GM21360 (cell line): Measurements from ENCODE around the gene OBSL1.
A peak's percentile ranks its signal among the peaks of the same experiment; 100 is the strongest.

ENCODE experiments used
- ATAC-seq: cut with Tn5 transposase; IDR thresholded peaks from one replicate; pipeline ENCODE4 v1.9.1; 2021; ENCODE audit warnings: mild to moderate bottlenecking, moderate library complexity; ENCODE audit not compliant: unreplicated experiment

Gene OBSL1

DNA sequence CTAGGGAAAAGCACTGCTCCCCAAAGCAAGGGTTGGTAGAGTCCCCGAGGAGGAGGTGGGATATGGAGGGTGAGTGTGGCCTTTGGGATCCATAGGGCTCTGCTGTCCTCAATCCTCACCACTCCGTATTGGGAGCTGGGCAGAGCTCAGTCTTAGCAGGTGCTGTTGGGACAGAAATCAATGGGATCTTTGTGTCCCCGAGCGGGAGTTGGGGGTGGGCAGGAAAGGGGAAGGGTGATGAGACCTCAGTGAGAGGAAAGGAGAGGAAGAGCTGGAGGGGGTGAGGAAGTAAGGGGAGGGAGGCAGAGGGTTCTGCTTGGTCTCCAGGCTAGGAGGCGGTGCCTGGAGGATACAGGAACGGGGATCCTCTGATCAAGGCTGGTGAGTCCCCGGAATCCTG is 54.5 kb downstream of the OBSL1 start:
- no peak for ATAC-seq

DNA sequence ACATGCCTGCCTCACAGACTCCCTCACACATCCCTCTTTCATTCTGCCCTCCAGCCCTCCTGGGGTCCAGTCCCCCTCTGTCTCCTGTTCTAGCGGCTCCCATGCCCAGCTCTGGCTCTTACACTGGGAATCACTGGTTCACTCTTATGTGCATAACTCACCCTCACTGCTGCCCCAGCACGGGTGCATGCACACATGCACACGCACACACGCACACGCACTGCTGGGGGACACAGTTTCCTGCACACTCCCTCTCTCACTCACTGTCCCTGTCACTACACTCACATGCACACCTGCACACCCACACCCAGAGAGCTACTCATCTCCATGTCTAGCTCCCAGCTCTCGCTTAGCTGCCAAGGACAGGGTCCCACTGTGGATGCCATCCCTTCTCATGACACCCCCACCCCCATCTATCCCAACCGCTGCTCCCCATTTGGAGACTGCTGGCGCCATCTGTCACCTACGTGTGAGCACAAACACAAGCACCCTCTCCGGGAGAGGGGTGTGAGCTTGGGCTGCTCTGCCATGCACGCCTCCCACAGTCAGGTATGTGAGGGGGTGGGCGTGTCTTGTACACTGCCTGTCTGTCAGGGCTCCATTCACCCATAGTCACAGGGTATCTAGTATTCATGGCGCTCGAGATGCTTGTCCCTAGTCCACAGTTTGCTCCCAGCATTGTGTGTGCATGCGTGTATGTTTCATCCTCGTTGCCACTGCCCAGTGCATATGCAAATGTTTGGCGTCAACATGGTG is 55.3 kb downstream of the OBSL1 start:
- no peak for ATAC-seq

DNA sequence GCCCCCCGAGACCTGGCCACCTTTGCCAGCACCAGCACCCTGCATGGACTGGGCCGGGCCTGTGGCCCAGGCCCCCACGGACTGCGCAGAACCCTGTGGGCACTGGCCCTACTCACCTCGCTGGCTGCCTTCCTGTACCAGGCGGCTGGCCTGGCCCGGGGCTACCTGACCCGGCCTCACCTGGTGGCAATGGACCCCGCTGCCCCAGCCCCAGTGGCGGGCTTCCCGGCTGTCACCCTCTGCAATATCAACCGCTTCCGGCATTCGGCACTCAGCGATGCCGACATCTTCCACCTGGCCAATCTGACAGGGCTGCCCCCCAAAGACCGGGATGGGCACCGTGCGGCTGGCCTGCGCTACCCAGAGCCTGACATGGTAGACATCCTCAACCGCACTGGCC is 56.5 kb downstream of the OBSL1 start:
- ATAC-seq = no peak

DNA sequence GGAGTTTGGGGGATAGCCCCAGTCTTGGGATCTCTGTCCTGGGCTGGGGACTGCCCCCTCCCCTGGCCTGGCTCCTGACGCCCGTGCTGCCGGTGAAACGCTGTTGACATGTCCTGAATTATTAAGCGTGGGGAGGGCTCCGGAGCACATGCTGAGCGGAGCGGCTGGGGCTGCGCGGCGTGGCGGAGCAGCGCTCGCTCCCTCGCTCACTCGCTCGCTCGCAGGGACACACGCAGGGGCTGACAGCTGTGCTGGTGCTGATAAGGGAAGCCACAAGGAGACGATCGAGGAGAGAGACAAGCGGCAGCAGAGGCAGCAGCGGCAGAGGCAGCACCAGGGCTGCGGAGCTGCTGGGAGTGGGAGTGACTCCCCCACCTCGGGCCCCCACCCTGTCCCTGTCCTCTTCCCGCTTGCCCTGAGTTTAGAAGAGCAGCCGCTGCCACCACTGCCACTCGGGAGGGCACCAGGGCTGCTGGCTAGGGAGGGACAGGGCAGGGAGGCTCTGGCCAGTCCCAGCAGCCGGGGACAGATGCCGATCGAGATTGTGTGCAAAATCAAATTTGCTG is 57.1 kb downstream of the OBSL1 start, which contains the start of gene ASIC4:
TSS of gene ASIC4 (plus strand) at position 287 of the 566 bp plus-strand sequence. CDS start at position 530, 243 bp downstream.
- ATAC-seq = no peak

DNA sequence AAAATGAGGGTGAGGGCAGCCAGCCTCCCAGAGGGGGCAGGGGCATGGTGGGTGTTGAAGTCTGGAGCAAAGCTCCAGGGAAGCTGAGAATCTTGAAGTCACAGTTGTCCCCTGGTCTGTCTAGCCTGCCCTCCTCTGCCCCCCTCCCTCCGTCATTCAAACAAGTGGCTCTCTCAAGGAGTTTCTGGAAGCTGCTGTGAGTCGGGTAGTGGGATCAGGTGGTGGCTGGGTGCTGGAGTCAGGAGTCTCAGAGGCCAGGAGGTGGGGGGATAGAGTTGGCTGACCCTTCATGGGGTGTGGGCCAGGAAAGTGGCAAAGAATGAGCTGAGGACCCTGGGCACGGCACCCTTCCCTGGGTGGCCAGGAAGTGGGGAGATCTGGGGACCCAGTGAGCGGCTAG is 57.6 kb downstream of the OBSL1 start:
- ATAC-seq = no peak

DNA sequence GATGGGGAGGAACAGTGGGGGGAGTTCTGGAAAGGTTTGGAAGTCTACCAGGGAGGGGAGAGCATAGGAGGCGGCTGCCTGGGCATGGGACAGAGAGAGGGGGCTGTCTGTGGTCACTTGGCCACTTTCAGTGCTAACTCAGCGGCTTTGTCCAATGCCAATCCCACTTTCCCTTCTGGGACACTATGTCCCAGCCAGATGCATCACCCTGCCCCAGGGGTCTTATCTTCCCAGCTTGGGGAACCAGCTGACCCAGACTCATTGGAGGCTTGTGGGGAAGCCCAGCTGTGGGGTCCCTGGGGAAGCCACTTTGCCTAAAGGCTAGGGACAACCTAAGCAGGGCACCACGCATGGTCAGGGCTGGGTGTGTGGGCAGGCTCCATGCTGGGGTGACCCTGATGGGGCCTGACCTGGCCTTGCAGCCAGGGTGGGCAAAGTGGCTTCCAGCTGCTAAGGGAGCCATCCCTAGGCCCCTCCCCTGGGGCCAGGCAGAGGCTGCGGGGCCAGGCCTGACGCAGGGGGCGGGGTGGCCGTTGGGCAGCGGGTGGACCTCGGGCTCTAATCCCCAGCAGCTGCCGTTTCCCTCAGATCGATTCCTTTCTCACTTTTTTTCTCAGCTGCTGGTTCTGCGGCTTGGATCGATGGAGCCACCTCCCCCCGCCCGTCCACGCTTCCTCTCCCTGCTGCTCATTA is 58.7 kb downstream of the OBSL1 start:
- no peak for ATAC-seq

DNA sequence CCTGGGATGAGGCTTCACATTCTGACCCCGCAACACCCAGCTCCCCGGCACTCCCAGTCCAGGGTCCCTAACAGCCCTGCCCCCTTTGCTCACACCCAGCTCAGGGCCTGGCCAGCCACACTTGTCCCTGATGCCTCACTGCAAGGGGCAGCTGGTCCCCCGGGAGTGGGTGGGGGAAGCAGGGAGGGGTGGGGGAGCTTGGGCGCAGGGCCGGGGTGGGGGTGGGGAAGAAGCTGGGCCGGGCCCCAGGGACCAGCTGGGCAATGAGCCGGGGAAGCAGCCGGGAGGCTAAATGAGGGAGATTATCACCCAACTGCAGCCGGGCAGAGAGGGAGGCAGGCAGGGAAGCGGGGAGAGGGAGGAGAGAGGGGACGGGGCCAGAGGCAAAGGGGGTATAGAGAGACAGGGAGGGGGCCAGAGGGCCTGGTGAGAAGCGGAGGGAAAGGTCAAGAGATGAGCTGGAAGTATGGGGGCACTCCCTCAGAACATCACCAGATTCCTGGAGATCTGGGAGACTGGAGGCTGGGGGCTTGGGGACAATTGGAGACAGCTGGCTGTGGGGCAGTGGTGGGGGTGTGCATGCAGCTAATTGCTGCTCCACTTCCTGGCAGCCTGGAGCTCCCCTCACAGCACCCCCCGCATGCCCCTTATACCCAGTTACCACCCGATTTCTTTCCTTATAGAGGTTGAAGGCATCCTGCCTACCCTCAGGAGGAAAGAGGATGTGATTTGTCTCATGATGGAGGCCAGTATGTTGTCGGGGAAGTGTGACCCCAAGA is 59.6 kb downstream of the OBSL1 start:
- no peak for ATAC-seq

DNA sequence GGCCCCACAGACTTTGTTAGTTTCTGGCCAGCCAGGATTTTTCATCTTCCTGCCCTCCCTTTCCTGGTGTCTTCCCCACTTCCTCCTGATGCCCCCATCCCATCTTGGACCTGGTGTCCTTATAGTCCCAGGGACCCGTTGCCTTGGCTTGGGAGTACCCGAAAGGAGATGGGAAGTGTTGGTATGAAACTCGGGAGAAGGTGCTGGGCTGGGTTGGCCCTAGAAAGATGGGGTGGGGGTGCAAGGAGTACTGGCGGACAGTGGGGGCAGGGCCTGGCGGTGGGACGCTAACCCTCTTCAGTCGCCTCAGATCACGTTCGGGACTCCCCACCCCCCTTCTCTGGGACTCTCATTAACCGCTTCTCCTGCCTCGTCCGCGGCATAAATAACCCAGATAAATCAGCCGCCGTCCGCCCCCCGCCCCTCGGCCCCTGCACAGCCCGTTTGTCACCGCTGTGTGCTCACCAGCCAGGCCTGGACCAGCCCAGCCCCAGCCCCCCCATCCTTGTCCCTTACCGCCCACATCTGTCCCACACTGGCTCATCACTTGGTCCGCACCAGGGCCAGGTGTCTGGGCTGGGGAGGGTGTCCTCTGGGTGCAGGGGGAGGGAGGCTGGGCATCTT is 60.7 kb downstream of the OBSL1 start:
- ATAC-seq = no peak

DNA sequence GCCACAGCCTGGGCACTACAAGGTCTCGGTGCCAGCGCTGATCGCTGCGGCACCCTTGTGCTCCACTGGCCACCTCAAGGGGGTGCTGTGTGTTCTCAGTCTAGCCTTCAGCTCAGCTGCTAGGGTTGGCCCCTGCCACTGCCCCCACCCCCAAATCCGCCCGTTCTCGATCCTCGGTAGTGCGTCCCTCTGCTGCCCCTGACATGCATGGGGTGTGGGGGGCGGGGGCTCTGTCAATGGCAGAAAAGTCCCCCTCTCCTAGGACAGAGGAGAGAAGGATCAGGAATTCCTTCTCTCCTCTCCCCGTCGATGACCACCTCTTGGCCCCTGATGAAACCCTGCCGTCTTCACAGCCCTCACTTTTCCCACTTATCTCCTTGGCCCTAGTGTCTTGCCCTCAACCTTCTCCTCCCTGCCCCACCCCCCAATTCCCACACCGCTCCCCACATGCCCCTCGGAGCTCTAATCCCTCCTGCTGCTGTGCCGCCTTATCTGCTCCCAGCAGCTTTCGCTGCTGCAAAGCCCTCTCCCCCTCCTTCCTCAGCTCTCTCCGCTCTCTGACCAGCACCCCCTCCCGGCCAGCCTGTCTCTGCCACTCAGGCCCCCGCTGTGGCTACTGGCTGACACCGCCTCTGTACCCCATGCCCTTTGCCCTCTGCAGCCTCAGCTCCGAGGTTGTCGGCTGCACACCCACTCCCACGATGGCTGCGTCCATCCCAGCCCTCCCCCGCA is 61.4 kb downstream of the OBSL1 start:
- ATAC-seq = peak; percentile 66

DNA sequence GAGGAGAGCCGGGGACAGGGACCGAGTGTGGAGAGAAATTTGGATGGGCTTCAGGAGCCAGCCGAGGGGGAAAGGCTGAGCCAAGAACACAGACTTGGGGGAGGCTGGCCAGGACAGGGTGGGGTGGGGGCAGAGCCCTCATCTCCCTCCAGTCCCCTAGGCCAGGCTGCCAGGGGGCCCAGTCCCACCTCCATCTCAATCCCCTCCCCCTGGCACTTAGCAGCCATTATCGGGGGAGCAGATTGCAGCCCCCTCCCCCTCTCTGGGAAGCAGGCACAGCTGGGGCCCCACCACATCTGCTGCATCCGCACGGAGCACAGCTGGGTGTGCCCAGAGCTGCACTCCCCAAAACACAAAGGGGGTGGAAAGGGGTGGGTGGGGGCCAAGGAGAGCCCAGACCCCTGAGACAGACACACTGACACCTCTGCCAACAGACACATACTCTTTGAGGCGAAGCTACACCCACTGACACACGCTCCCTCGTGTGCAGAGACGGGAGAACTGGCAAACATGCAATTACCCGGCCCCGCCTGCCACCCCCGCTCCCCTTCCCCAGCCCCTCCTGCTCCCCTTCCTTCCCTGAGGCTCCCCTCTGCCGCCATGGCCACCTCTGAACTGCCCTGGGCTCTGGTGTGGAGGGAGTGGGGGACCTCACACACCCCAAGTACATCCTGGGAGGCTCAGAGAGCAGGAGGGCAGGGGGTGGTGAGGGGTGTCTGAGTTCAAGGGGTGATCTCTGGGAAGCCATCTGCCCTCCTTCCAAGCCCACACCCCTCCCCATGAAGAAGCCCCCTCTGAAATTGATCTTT is 62.2 kb downstream of the OBSL1 start:
- ATAC-seq = peak; percentile 8

DNA sequence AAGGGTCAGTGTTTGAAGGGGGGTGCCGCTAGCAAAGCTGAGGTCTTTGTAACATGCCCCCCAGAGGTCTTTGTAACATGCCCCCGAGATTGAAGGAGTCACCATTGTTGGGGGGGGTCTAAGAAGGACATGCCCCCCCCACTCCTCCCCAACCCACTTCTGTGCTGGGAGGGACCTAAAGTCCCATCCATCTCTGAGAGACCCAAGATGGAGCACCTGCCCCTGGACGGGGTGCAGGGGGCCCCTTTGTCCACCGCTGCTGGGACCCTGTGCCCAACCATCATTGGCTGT is 63.0 kb downstream of the OBSL1 start:
- ATAC-seq = no peak

DNA sequence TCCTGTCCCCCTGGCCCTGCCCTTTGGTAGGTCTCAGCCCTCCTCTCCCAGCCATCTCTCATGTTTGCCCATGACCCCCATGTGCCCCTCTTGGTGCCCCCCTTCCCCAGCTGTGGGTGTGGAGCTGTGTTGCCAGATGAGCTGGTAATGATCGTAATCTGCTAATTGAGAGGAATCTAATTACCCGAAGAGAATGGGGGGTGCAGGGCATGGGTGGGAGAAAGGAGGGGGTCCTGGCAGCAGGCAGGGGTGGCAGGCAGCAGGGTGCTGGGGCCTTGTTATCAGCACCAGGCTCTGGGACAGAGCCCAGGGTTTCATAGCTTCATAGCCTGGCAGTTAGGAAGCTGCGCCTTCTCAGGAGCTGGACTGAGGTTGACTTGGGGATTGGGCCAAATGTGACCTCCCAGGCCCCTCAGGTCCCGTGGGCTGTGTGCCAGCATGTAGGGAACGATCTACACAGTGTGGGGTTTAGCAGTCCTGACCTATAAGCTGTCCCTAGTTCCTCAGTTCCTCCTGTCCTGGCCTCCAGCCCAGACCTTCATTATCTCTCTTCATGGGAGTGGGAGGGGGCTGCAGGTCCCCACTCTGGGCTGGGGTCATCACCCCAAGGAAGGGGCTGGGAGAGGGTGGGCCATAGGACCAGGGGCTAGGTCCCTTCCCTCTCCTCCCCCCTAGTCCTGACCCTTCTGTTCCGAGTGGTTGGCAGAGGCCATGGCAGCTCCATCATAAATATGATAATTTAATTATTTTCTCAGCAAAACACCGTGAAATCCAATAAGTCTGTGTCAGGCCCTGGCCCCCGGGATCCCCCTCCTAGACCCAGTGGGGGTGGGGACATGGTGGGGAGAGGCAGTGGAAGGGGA is 63.5 kb downstream of the OBSL1 start:
- ATAC-seq = no peak

DNA sequence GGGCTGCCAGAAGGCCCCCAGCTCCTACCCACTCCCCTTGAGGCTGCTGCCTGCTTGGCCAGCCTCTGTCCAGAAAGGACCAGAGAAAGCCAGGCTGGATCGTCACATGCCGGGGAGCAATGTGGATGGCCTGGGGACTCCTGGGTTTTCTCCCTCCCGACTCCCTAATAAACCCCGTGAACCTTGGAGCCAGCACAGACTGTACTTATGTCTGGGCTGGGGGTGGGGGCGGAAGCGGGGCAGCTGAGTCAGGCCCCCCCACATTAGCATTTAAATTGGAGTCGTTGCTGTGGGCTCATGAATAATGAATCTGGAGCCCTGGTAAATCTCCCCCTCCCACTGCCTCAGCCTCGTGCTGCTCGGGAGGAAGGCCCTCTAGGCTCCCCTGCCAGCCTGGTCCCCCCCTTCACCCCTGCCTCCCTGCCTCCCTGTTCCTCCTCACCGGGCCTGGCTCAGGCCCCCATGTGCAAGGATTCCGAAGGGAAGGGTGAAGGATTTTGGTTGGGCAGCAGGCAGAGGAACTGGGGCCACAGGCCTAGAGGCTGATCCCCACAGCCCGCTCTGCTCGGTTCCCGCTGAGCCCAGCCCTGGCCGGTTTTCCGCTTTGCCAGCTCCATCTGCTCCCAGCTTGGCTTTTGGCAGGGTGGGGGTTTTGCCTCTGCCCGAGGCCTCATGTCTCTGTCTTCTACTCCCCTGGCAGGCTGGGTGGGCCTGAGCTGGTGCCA is 64.4 kb downstream of the OBSL1 start:
- ATAC-seq = no peak

DNA sequence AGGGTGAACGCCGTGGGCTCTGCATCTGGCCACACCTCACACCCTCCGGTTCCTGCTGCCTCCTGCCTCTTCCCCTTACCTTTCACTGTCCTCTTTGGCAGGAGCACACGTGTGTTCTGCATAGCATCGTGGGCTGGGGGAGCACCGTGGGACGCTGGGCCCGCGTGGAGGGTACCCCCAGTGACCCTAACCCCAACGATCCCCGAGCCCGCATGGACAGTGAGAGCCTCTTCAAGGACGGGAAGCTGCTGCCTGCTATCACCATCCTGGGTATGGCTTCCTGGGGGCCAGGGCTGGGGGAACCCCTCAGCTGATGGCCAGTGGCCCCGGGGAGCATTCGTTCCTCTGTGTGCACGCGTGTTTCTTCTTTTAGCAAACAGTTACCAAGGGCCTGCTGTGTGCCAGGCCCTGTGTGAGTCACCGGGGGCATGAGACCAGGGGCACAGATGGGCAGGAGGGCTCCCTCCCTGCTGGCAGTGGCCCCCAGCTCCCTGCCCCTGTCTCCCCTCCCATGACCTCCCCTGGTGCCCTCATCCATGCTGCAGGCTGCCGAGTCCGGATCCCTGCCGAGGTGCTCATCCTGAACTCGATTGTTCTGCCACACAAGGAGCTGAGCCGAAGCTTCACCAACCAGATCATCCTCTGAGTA is 65.1 kb downstream of the OBSL1 start:
- no peak for ATAC-seq

DNA sequence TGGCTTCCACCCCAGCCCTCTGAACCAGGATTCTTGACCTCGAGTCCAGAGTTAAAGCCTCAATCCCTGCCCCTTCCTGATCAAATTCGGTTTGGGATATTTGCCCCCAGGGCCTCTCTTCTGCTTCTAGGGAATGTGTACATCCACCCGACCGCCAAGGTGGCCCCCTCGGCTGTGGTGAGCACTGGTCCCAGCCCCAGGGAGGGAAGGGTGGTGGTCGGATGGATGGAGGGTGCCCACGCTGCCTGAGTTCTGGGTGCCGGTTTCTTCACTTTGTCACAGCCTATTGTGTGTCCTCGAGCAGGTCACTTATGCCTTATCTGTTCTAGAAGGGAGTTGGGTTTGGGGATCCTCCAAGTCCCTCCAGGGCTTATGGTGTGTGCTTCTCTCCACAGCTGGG is 65.8 kb downstream of the OBSL1 start:
- no peak for ATAC-seq

DNA sequence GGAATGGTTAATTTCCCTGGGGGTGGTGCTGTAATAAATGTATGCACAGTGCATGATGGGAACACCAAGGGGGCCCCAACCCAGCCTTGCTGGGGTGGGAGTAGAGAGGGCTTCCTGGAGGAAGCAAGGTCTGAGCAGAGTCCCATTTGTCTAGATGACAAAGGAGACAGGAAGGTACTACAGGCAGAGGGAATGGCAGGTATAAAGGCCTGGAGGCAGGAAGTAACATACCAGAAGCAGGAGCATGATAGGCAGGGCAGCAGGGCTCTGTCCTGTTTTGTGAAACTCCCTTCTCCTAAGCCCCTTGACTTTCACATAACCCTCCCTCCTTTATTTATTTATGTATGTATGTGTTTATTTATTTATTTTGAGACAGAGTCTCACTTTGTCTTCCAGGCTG is 68.7 kb downstream of the OBSL1 start:
- no peak for ATAC-seq

DNA sequence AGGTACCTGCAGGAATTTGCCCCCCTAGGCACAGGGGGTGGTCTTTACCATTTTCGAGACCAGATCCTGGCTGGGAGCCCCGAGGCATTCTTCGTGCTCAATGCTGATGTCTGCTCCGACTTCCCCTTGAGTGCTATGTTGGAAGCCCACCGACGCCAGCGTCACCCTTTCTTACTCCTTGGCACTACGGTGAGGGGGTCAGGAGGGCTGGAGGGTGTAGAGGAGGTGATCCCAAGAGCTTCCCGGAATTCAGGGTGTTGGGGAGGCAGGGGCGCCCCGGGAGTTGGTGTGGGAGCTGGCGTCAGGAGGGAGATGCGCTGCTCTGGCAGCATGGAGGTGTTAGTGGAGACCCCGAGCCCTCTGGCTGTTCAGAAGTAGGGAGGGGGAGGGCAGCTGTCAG is 69.5 kb downstream of the OBSL1 start:
- no peak for ATAC-seq
